Measurements from ENCODE around the gene KCNQ5.
"Not testable (repeated sequence)": the region's sequence is repeated elsewhere in the genome, so short reads cannot be mapped to it uniquely, and the experiment has no call there.

The KCNQ5 gene

DNA sequence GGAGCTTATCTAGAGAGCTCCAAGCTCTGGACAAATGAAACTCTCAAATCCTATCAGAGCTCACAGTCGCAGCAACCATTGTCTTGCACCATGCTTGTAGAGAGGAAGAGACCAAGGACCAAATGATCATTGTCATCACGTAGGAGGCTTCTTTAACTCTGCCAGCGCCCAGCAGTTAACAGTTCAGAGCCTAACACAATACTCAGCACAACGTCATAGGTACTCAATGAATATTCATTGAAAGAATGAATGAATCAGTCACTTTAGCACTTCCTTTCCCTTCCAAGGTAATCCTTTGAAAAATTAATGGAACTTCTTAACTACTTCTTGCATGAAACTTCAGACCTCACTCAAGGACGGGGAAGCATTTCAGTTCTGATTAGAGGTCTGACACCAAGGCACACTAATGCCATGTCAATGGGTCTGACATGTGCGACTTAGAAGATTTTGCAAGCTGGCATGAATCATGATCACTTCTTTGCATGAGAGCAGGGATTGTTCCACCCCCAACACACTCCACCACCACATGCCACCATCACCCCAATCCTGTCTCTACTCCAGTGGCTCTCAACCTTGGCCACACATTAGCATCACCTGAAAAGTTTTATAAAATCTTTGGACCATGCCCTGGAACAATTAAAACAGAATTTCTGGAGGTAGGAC lies 558.3 kb downstream of the KCNQ5 start:
- H3K27me3 ChIP-seq (ENCODE audit: control insufficient read depth, insufficient read depth, low read length) = no peaks in the 10 kb centered on the region
- no peak overlapping the region for H3K9ac ChIP-seq (ENCODE audit: low read depth, low read length)
- H3K4me1 ChIP-seq (ENCODE audit: control insufficient read depth, insufficient read depth, low read length) = no peaks in the 10 kb centered on the region
- H3K27ac ChIP-seq (ENCODE audit: low read depth, low read length) = no peak overlapping the region
- no peaks in the 10 kb centered on the region for H3K9me3 ChIP-seq (ENCODE audit: control insufficient read depth, insufficient read depth, low read length)
- no peak overlapping the region for H3K4me3 ChIP-seq (ENCODE audit: low read depth, low read length)
- no peaks in the 10 kb centered on the region for H3K36me3 ChIP-seq (ENCODE audit: control insufficient read depth, insufficient read depth, low read length)

GRCh38 chr6:73180763-73181619 lies 559.1 kb downstream of the KCNQ5 start:
- Histone ChIP-seq H3K4me3 (ENCODE audit: low read depth, low read length) (no peak overlapping the region), H3K27ac (ENCODE audit: low read depth, low read length) (no peak overlapping the region), H3K27me3 (ENCODE audit: control insufficient read depth, insufficient read depth, low read length) (no peaks in the 10 kb centered on the region), H3K9ac (ENCODE audit: low read depth, low read length) (no peak overlapping the region), H3K4me1 (ENCODE audit: control insufficient read depth, insufficient read depth, low read length) (no peaks in the 10 kb centered on the region), H3K36me3 (ENCODE audit: control insufficient read depth, insufficient read depth, low read length) (no peaks in the 10 kb centered on the region), H3K9me3 (ENCODE audit: control insufficient read depth, insufficient read depth, low read length) (no peaks in the 10 kb centered on the region)

DNA sequence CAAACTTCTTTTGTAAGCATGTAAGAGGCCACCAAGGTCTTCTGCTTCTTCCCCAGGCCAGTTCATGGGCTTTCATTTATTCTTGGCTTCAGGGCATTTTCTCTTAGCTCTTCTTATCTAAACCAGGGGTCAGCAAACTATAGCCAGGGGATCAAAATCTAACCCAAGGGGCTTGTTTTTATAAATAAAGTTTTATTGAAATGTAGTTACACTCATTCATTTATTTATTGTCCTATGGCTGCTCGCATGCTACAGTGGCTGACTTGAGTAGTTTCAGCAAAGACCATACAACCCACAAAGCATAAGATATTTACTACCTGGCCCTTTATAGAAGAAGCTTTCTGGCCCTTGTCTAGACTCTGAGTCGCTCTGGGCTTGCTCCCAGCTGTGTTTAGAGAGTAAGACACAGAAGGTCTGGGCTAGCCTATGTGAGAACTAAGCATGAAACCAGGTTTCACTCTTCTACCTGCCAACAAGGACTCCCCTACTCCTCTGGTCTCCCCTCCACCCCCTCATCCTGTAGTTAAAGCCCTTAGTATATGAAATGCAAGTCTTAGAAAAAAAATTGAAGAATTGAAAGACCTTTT lies 560.2 kb downstream of the KCNQ5 start:
- no peak overlapping the region for H3K4me3 ChIP-seq (ENCODE audit: low read depth, low read length)
- no peaks in the 10 kb centered on the region for H3K9me3 ChIP-seq (ENCODE audit: control insufficient read depth, insufficient read depth, low read length)
- no peaks in the 10 kb centered on the region for H3K4me1 ChIP-seq (ENCODE audit: control insufficient read depth, insufficient read depth, low read length)

GRCh38 chr6:73193302-73193701 lies 571.4 kb downstream of the KCNQ5 start:
- H3K4me3 ChIP-seq (ENCODE audit: low read depth, low read length); H3K27ac ChIP-seq (ENCODE audit: low read depth, low read length); H3K9me3 ChIP-seq (ENCODE audit: control insufficient read depth, insufficient read depth, low read length); H3K9ac ChIP-seq (ENCODE audit: low read depth, low read length); H3K4me1 ChIP-seq (ENCODE audit: control insufficient read depth, insufficient read depth, low read length); H3K36me3 ChIP-seq (ENCODE audit: control insufficient read depth, insufficient read depth, low read length); H3K27me3 ChIP-seq (ENCODE audit: control insufficient read depth, insufficient read depth, low read length): not testable (repeated sequence)

More for the DNA sequence above, 560.2 kb downstream of the KCNQ5 start:
- Histone ChIP-seq H3K9ac (ENCODE audit: low read depth, low read length) (no peak overlapping the region), H3K36me3 (ENCODE audit: control insufficient read depth, insufficient read depth, low read length) (no peaks in the 10 kb centered on the region), H3K27ac (ENCODE audit: low read depth, low read length) (no peak overlapping the region), H3K27me3 (ENCODE audit: control insufficient read depth, insufficient read depth, low read length) (no peaks in the 10 kb centered on the region)

- Histone ChIP-seq H3K4me3 (ENCODE audit: low read depth, low read length) (no peak overlapping the region), H3K9ac (ENCODE audit: low read depth, low read length) (no peak overlapping the region), H3K27me3 (ENCODE audit: control insufficient read depth, insufficient read depth, low read length) (no peaks in the 10 kb centered on the region), H3K4me1 (ENCODE audit: control insufficient read depth, insufficient read depth, low read length) (peaks cover 11% of the 10 kb centered on the region), H3K9me3 (ENCODE audit: control insufficient read depth, insufficient read depth, low read length) (no peaks in the 10 kb centered on the region), H3K36me3 (ENCODE audit: control insufficient read depth, insufficient read depth, low read length) (no peaks in the 10 kb centered on the region), H3K27ac (ENCODE audit: low read depth, low read length) (no peak overlapping the region)
Observed at GRCh38 chr6:73194744-73195143, 572.9 kb downstream of the KCNQ5 start.

- no peaks in the 10 kb centered on the region for H3K9me3 ChIP-seq (ENCODE audit: control insufficient read depth, insufficient read depth, low read length)
Observed at GRCh38 chr6:73200247-73200646, 578.4 kb downstream of the KCNQ5 start.

DNA sequence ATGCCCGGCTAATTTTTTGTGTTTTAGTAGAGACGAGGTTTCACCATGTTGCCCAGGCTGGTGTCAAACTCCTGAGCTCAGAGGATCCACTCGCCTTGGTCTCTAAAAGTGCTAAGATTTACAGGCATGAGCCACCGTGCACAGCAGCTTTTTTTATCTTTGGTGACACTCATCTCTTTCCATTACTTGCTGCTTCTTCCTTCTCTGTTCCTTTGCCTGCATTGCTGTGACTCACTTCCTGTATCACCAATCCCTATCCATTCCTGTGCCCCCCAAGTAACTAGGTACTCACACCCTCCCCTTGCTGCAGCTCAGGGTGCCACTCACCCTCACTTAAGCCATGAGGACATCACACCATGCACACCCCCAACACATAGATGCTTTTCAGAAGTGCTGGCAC lies 578.9 kb downstream of the KCNQ5 start:
- peaks cover 16% of the 10 kb centered on the region for H3K4me1 ChIP-seq (ENCODE audit: control insufficient read depth, insufficient read depth, low read length)
- H3K9ac ChIP-seq (ENCODE audit: low read depth, low read length) = no peak overlapping the region
- no peak overlapping the region for H3K4me3 ChIP-seq (ENCODE audit: low read depth, low read length)
- H3K9me3 ChIP-seq (ENCODE audit: control insufficient read depth, insufficient read depth, low read length) = no peaks in the 10 kb centered on the region
- no peak overlapping the region for H3K27ac ChIP-seq (ENCODE audit: low read depth, low read length)
- no peaks in the 10 kb centered on the region for H3K27me3 ChIP-seq (ENCODE audit: control insufficient read depth, insufficient read depth, low read length)
- H3K36me3 ChIP-seq (ENCODE audit: control insufficient read depth, insufficient read depth, low read length) = no peaks in the 10 kb centered on the region

More at GRCh38 chr6:73200247-73200646, 578.4 kb downstream of the KCNQ5 start:
- Histone ChIP-seq H3K4me3 (ENCODE audit: low read depth, low read length) (no peak overlapping the region), H3K27ac (ENCODE audit: low read depth, low read length) (no peak overlapping the region), H3K27me3 (ENCODE audit: control insufficient read depth, insufficient read depth, low read length) (no peaks in the 10 kb centered on the region), H3K4me1 (ENCODE audit: control insufficient read depth, insufficient read depth, low read length) (peaks cover 16% of the 10 kb centered on the region), H3K36me3 (ENCODE audit: control insufficient read depth, insufficient read depth, low read length) (no peaks in the 10 kb centered on the region), H3K9ac (ENCODE audit: low read depth, low read length) (no peak overlapping the region)

- no peak overlapping the region for H3K4me3 ChIP-seq (ENCODE audit: low read depth, low read length)
- H3K27ac ChIP-seq (ENCODE audit: low read depth, low read length) = no peak overlapping the region
- H3K36me3 ChIP-seq (ENCODE audit: control insufficient read depth, insufficient read depth, low read length) = no peaks in the 10 kb centered on the region
- H3K4me1 ChIP-seq (ENCODE audit: control insufficient read depth, insufficient read depth, low read length) = peaks cover 10% of the 10 kb centered on the region
- H3K9me3 ChIP-seq (ENCODE audit: control insufficient read depth, insufficient read depth, low read length) = peaks cover 5% of the 10 kb centered on the region
- no peak overlapping the region for H3K9ac ChIP-seq (ENCODE audit: low read depth, low read length)
- H3K27me3 ChIP-seq (ENCODE audit: control insufficient read depth, insufficient read depth, low read length) = no peaks in the 10 kb centered on the region
Observed at GRCh38 chr6:73203098-73203497, 581.2 kb downstream of the KCNQ5 start.

GRCh38 chr6:73204252-73204651 lies 582.4 kb downstream of the KCNQ5 start:
- Histone ChIP-seq H3K4me1 (ENCODE audit: control insufficient read depth, insufficient read depth, low read length) (peaks cover 6% of the 10 kb centered on the region; the same call in 1 of the 2 replicates), H3K9me3 (ENCODE audit: control insufficient read depth, insufficient read depth, low read length) (peaks cover 5% of the 10 kb centered on the region), H3K27me3 (ENCODE audit: control insufficient read depth, insufficient read depth, low read length) (no peaks in the 10 kb centered on the region), H3K36me3 (ENCODE audit: control insufficient read depth, insufficient read depth, low read length) (no peaks in the 10 kb centered on the region), H3K27ac (ENCODE audit: low read depth, low read length) (no peak overlapping the region), H3K9ac (ENCODE audit: low read depth, low read length) (no peak overlapping the region), H3K4me3 (ENCODE audit: low read depth, low read length) (no peak overlapping the region)

GRCh38 chr6:73207221-73207837 lies 585.5 kb downstream of the KCNQ5 start:
- no peak overlapping the region for H3K4me3 ChIP-seq (ENCODE audit: low read depth, low read length)
- no peaks in the 10 kb centered on the region for H3K27me3 ChIP-seq (ENCODE audit: control insufficient read depth, insufficient read depth, low read length)
- H3K9ac ChIP-seq (ENCODE audit: low read depth, low read length) = no peak overlapping the region
- peaks cover 6% of the 10 kb centered on the region; the same call in 1 of the 2 replicates for H3K4me1 ChIP-seq (ENCODE audit: control insufficient read depth, insufficient read depth, low read length)
- H3K36me3 ChIP-seq (ENCODE audit: control insufficient read depth, insufficient read depth, low read length) = no peaks in the 10 kb centered on the region
- peaks cover 5% of the 10 kb centered on the region for H3K9me3 ChIP-seq (ENCODE audit: control insufficient read depth, insufficient read depth, low read length)
- H3K27ac ChIP-seq (ENCODE audit: low read depth, low read length) = no peak overlapping the region

Measured in HUES48 (cell line).